GM10847 (cell line): ENCODE data around the gene LRRK2.

Experiments
- POLR2A ChIP-seq: IDR thresholded peaks from 2 replicates; pipeline ENCODE4 v1.6.1; 2011; ENCODE audit not compliant: insufficient read length; ENCODE audit errors: extremely low read depth

LRRK2 gene

GRCh38 chr12:40229690-40230651, 5.2 kb downstream of the LRRK2 start:
- no peak for TF ChIP-seq POLR2A

- TF ChIP-seq POLR2A, result no peak
Observed at GRCh38 chr12:40232602-40233001, 7.8 kb downstream of the LRRK2 start.

GRCh38 chr12:40233741-40234367, 9.1 kb downstream of the LRRK2 start:
- TF ChIP-seq POLR2A, result no peak

GRCh38 chr12:40236357-40236850, 11.6 kb downstream of the LRRK2 start:
- no peak for TF ChIP-seq POLR2A

GRCh38 chr12:40238266-40238902, 13.6 kb downstream of the LRRK2 start:
- no peak for TF ChIP-seq POLR2A

GRCh38 chr12:40238979-40239378, 14.2 kb downstream of the LRRK2 start:
- no peak for TF ChIP-seq POLR2A

- TF ChIP-seq POLR2A, result no peak
Observed at GRCh38 chr12:40240779-40241178, 16.0 kb downstream of the LRRK2 start.

- TF ChIP-seq POLR2A, result no peak
Observed at GRCh38 chr12:40241741-40242140, 16.9 kb downstream of the LRRK2 start.

- no peak for TF ChIP-seq POLR2A
Observed at GRCh38 chr12:40248034-40248433, 23.2 kb downstream of the LRRK2 start.

GRCh38 chr12:40248585-40249297, 23.9 kb downstream of the LRRK2 start:
- no peak for TF ChIP-seq POLR2A

- no peak for TF ChIP-seq POLR2A
Observed at GRCh38 chr12:40253936-40254335, 29.1 kb downstream of the LRRK2 start.

GRCh38 chr12:40254455-40255085, 29.8 kb downstream of the LRRK2 start:
- TF ChIP-seq POLR2A, result no peak

GRCh38 chr12:40258371-40258770, 33.6 kb downstream of the LRRK2 start:
- no peak for TF ChIP-seq POLR2A

GRCh38 chr12:40261937-40262336, 37.1 kb downstream of the LRRK2 start:
- no peak for TF ChIP-seq POLR2A

GRCh38 chr12:40262657-40263056, 37.9 kb downstream of the LRRK2 start:
- TF ChIP-seq POLR2A, result no peak
